K562 (cell line): ENCODE results near the gene ZNF467. TPM values are rescaled to one million over a fixed set of nuclear protein-coding genes. Genes with fewer than 3 reads are reported as not detected.
A peak's percentile ranks its signal among the peaks of the same experiment; 100 is the strongest.

Source experiments
- BCOR ChIP-seq: fragments of 450-650 bp; IDR thresholded peaks from 2 replicates; pipeline ENCODE4 v1.6.1; 2016
- CBX5 ChIP-seq: IDR thresholded peaks from 2 replicates; pipeline ENCODE4 v1.6.1; 2014; ENCODE audit warnings: low read depth, borderline replicate concordance
- DMBX1 ChIP-seq: fragments of 250-450 bp; sonication (Bioruptor Pico); IDR thresholded peaks from 2 replicates; pipeline ENCODE4 v1.8.0; 2022; ENCODE audit warnings: inconsistent platforms, mild to moderate bottlenecking, moderate library complexity, borderline replicate concordance
- HDAC3 ChIP-seq: fragments of 450-650 bp; IDR thresholded peaks from 2 replicates; pipeline ENCODE4 v1.6.1; 2018; ENCODE audit warnings: borderline replicate concordance, mild to moderate bottlenecking, moderate library complexity; ENCODE audit not compliant: partially characterized antibody
- HSF4 ChIP-seq: fragments of 250-450 bp; sonication (Bioruptor Pico); IDR thresholded peaks from 2 replicates; pipeline ENCODE4 v2.1.2; 2022; ENCODE audit warnings: mild to moderate bottlenecking, moderate library complexity, borderline replicate concordance
- KAT8 ChIP-seq: fragments of 450-650 bp; IDR thresholded peaks from 2 replicates; pipeline ENCODE4 v1.6.1; 2016; ENCODE audit warnings: low read depth, mild to moderate bottlenecking
- NFE2 ChIP-seq: IDR thresholded peaks from 2 replicates; pipeline ENCODE4 v1.6.1; 2014; ENCODE audit warnings: antibody characterized with exemption, low read depth
- NFE2L1 ChIP-seq: fragments of 450-650 bp; IDR thresholded peaks from 2 replicates; pipeline ENCODE4 v1.6.1; 2016; ENCODE audit warnings: missing genetic modification characterization, low read depth, mild to moderate bottlenecking, missing compliant biosample characterization, moderate library complexity, borderline replicate concordance
- PCBP1 ChIP-seq: fragments of 200-400 bp; formaldehyde crosslinking; IDR thresholded peaks from 2 replicates; pipeline ENCODE4 v1.6.1; 2018; ENCODE audit warnings: mild to moderate bottlenecking, low read depth, low read length; ENCODE audit not compliant: poor library complexity, severe bottlenecking
- SMARCA5 ChIP-seq: fragments of 450-650 bp; IDR thresholded peaks from 2 replicates; pipeline ENCODE4 v1.6.1; 2016
- TFAM ChIP-seq: fragments of 250-450 bp; sonication (Bioruptor Pico); conservative IDR thresholded peaks from 2 replicates; pipeline ENCODE4 v1.5.0; 2021; ENCODE audit warnings: mild to moderate bottlenecking, moderate library complexity
- YBX1 ChIP-seq: fragments of 450-650 bp; IDR thresholded peaks from 2 replicates; pipeline ENCODE4 v1.7.1; 2016; ENCODE audit warnings: mild to moderate bottlenecking
- ZFP30 ChIP-seq: fragments of 250-450 bp; sonication (Bioruptor Pico); IDR thresholded peaks from 2 replicates; pipeline ENCODE4 v1.8.0; 2022; ENCODE audit warnings: moderate library complexity, mild to moderate bottlenecking, inconsistent platforms, borderline replicate concordance
- ZNF384 ChIP-seq: IDR thresholded peaks from 2 replicates; pipeline ENCODE4 v1.6.1; 2012; ENCODE audit warnings: low read depth, low read length, improper control_type of control experiment
- polyA plus RNA-seq, 8 experiments: library from polyadenylated mRNA; depleted of rRNA in 4 of 8; stranded (reverse) in 5 of 8; unstranded in 3 of 8; fragments of >200 nt; fragmentation: Nextera tagmentation in 2 of 8; fragmentation: Illumina TruSeq in 1 of 8; extraction: Ambion mirVana in 2 of 8; extraction: Trizol in 1 of 8; gene quantifications; 2 replicates each; pipeline versions ENCODE4 v1.2.1 to v1.2.3, GENCODE V29; 2011 to 2014; ENCODE audit warnings: inconsistent platforms in 1 of 8, missing spikeins in 1 of 8
- total RNA-seq, 7 experiments: library from RNA; depleted of rRNA in 6 of 7; stranded (reverse); fragments of >200 nt in 6 of 7; fragmentation: Illumina TruSeq in 2 of 7; extraction: Trizol in 2 of 7; gene quantifications; 2 replicates each; pipeline versions ENCODE4 v1.2.1 to v1.2.3, GENCODE V29; 2011 to 2021; ENCODE audit warnings: low replicate concordance in 1 of 7
- TF ChIP-seq, protein P1 (sequence below): fragments of 200-800 bp; sonication (Bioruptor generic); IDR thresholded peaks from 2 replicates; pipeline ENCODE4 v1.6.1; 2017; ENCODE audit warnings: missing genetic modification characterization, missing compliant biosample characterization
- TF ChIP-seq, protein P2 (sequence below): sonication (generic); formaldehyde crosslinking; IDR thresholded peaks from 2 replicates; pipeline ENCODE4 v1.8.1; 2023; ENCODE audit warnings: mild to moderate bottlenecking, missing genetic modification reagents
- TF ChIP-seq, protein P3 (sequence below): fragments of 450-650 bp; formaldehyde crosslinking; IDR thresholded peaks from 2 replicates; pipeline ENCODE4 v1.4.0; 2020; ENCODE audit warnings: mild to moderate bottlenecking, mixed read lengths
- TF ChIP-seq, protein P4 (sequence below): fragments of 450-650 bp; formaldehyde crosslinking; IDR thresholded peaks from 2 replicates; pipeline ENCODE4 v1.4.0; 2022; ENCODE audit warnings: missing genetic modification characterization
- TF ChIP-seq, protein P5 (sequence below): sonication (generic); formaldehyde crosslinking; IDR thresholded peaks from 2 replicates; pipeline ENCODE4 v1.8.0; 2023; ENCODE audit warnings: mild to moderate bottlenecking, missing genetic modification reagents

The ZNF467 gene
- total and polyA plus RNA-seq, 9 of the 15 experiments (the other 6 are each of a cell fraction or from before 2014, with no cell fraction given) = 0.32 to 14.2 (median 1.7) TPM

DNA sequence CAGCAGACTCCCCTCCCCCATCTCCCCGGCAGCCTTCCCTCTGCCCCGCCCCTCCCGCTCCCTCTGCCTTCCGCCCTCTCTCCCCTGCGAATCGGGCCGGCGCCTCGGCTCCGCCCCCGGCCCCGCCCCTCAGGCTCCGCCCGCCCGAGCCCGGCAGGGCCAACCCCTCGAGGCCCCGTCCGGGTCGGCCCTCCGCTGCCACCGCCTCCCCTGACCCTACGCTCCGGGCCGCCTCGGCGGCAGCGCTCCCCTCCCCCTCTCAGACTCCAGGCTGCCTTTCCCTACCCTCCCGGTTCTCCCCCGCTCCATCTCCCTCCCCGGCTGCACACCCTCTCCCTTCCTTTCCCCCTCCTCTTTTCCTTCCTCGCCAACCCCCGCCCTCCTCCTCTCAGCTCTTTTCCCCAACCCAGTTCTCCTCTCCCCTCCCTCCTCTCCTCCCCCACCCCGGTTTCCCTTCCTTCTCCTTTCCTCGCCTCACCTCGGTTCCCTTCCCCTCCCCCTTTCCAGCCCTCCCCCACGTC, 1.6 kb downstream of the ZNF467 start (continued):
- TF ChIP-seq DMBX1 (no peak), CBX5 (no peak), KAT8 (no peak), BCOR (peak; percentile 85), NFE2L1 (tag) (no peak), PCBP1 (peak; percentile 97), HDAC3 (no peak), NFE2 (no peak), SMARCA5 (no peak), YBX1 (no peak), ZNF384 (0 out of 2 replicates have a peak, but pooled peaks have one; percentile 14), TFAM (no peak), ZFP30 (no peak), HSF4 (CRISPR knock-in tag) (no peak)
- TF ChIP-seq, protein P1, sequence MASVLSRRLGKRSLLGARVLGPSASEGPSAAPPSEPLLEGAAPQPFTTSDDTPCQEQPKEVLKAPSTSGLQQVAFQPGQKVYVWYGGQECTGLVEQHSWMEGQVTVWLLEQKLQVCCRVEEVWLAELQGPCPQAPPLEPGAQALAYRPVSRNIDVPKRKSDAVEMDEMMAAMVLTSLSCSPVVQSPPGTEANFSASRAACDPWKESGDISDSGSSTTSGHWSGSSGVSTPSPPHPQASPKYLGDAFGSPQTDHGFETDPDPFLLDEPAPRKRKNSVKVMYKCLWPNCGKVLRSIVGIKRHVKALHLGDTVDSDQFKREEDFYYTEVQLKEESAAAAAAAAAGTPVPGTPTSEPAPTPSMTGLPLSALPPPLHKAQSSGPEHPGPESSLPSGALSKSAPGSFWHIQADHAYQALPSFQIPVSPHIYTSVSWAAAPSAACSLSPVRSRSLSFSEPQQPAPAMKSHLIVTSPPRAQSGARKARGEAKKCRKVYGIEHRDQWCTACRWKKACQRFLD = no peak
- TF ChIP-seq, protein P2, sequence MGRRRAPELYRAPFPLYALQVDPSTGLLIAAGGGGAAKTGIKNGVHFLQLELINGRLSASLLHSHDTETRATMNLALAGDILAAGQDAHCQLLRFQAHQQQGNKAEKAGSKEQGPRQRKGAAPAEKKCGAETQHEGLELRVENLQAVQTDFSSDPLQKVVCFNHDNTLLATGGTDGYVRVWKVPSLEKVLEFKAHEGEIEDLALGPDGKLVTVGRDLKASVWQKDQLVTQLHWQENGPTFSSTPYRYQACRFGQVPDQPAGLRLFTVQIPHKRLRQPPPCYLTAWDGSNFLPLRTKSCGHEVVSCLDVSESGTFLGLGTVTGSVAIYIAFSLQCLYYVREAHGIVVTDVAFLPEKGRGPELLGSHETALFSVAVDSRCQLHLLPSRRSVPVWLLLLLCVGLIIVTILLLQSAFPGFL (CRISPR knock-in tag) = no peak
- TF ChIP-seq, protein P3, sequence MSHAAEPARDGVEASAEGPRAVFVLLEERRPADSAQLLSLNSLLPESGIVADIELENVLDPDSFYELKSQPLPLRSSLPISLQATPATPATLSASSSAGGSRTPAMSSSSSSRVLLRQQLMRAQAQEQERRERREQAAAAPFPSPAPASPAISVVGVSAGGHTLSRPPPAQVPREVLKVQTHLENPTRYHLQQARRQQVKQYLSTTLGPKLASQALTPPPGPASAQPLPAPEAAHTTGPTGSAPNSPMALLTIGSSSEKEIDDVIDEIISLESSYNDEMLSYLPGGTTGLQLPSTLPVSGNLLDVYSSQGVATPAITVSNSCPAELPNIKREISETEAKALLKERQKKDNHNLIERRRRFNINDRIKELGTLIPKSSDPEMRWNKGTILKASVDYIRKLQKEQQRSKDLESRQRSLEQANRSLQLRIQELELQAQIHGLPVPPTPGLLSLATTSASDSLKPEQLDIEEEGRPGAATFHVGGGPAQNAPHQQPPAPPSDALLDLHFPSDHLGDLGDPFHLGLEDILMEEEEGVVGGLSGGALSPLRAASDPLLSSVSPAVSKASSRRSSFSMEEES (CRISPR knock-in tag) = no peak
- TF ChIP-seq, protein P4, sequence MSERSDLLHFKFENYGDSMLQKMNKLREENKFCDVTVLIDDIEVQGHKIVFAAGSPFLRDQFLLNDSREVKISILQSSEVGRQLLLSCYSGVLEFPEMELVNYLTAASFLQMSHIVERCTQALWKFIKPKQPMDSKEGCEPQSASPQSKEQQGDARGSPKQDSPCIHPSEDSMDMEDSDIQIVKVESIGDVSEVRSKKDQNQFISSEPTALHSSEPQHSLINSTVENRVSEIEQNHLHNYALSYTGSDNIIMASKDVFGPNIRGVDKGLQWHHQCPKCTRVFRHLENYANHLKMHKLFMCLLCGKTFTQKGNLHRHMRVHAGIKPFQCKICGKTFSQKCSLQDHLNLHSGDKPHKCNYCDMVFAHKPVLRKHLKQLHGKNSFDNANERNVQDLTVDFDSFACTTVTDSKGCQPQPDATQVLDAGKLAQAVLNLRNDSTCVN = no peak
- TF ChIP-seq, protein P5, sequence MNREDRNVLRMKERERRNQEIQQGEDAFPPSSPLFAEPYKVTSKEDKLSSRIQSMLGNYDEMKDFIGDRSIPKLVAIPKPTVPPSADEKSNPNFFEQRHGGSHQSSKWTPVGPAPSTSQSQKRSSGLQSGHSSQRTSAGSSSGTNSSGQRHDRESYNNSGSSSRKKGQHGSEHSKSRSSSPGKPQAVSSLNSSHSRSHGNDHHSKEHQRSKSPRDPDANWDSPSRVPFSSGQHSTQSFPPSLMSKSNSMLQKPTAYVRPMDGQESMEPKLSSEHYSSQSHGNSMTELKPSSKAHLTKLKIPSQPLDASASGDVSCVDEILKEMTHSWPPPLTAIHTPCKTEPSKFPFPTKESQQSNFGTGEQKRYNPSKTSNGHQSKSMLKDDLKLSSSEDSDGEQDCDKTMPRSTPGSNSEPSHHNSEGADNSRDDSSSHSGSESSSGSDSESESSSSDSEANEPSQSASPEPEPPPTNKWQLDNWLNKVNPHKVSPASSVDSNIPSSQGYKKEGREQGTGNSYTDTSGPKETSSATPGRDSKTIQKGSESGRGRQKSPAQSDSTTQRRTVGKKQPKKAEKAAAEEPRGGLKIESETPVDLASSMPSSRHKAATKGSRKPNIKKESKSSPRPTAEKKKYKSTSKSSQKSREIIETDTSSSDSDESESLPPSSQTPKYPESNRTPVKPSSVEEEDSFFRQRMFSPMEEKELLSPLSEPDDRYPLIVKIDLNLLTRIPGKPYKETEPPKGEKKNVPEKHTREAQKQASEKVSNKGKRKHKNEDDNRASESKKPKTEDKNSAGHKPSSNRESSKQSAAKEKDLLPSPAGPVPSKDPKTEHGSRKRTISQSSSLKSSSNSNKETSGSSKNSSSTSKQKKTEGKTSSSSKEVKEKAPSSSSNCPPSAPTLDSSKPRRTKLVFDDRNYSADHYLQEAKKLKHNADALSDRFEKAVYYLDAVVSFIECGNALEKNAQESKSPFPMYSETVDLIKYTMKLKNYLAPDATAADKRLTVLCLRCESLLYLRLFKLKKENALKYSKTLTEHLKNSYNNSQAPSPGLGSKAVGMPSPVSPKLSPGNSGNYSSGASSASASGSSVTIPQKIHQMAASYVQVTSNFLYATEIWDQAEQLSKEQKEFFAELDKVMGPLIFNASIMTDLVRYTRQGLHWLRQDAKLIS (CRISPR knock-in tag) = no peak
